CD4-positive, alpha-beta memory T cell (primary cell): ENCODE data around the gene ZNF428. TPM values are rescaled to one million over a fixed set of nuclear protein-coding genes. Genes with fewer than 3 reads are reported as not detected.

Experiments used
- CTCF ChIA-PET: fragments of 350-600 bp; sonication (Branson Sonifier 250); formaldehyde crosslinking; loops from one replicate; lab custom pipeline; 2021; ENCODE audit warnings: inconsistent platforms; ENCODE audit not compliant: partially characterized antibody; lab: Charles Lee
- POLR2A ChIA-PET: fragments of 350-600 bp; sonication (Branson Sonifier 250); formaldehyde crosslinking; loops from one replicate; lab custom pipeline; 2021; ENCODE audit not compliant: partially characterized antibody; lab: Charles Lee
- DNase-seq, 5 donors: peaks; one replicate each; pipeline versions ENCODE4 v3.0.0 to v3.0.0-alpha.2; 2020 to 2022; ENCODE audit warnings: mixed read lengths in 1 of 5
- H3K27ac ChIP-seq: one replicate; pipeline ENCODE4 v1.7.0; 2013; ENCODE audit warnings: low read depth, low read length
- H3K27me3 ChIP-seq: 2 replicates; pipeline ENCODE4 v1.7.0; 2013; ENCODE audit warnings: mild to moderate bottlenecking, low read length, moderate library complexity; ENCODE audit not compliant: insufficient read depth
- H3K36me3 ChIP-seq: 2 replicates; pipeline ENCODE4 v1.7.0; 2013; ENCODE audit warnings: mild to moderate bottlenecking, low read length, moderate library complexity; ENCODE audit not compliant: insufficient read depth
- H3K4me1 ChIP-seq: 2 replicates; pipeline ENCODE4 v1.7.0; 2013; ENCODE audit warnings: mild to moderate bottlenecking, low read length, moderate library complexity; ENCODE audit not compliant: insufficient read depth
- H3K4me3 ChIP-seq, 2 donors: one replicate each; pipeline ENCODE4 v1.7.0; 2013; ENCODE audit warnings: low read length in 2 of 2, mild to moderate bottlenecking in 1 of 2
- H3K9me3 ChIP-seq, 2 donors: one replicate each; pipeline ENCODE4 v1.7.0; 2013; ENCODE audit warnings: low read length in 2 of 2, control low read depth in 1 of 2; ENCODE audit not compliant: control insufficient read depth in 1 of 2
- H3K27ac Mint-ChIP-seq, 7 donors: one replicate each; pipeline ENCODE4 v1.8.0; 2020 to 2021; ENCODE audit warnings: mixed read lengths in 7 of 7, mild to moderate bottlenecking in 6 of 7, inconsistent platforms in 3 of 7, moderate library complexity in 3 of 7
- H3K27me3 Mint-ChIP-seq, 2 donors: one replicate each; pipeline ENCODE4 v1.8.0; 2020 to 2021; ENCODE audit warnings: mixed read lengths in 2 of 2
- H3K36me3 Mint-ChIP-seq, 2 donors: one replicate each; pipeline ENCODE4 v1.8.0; 2020 to 2021; ENCODE audit warnings: mixed read lengths in 2 of 2, inconsistent platforms in 1 of 2, mild to moderate bottlenecking in 1 of 2
- H3K4me1 Mint-ChIP-seq, 4 donors: one replicate each; pipeline ENCODE4 v1.8.0; 2020 to 2021; ENCODE audit warnings: mixed read lengths in 4 of 4, mild to moderate bottlenecking in 1 of 4
- H3K4me3 Mint-ChIP-seq, 8 donors: one replicate each; pipeline ENCODE4 v1.8.0; 2020 to 2021; ENCODE audit warnings: mixed read lengths in 8 of 8, mild to moderate bottlenecking in 7 of 8, moderate library complexity in 6 of 8, inconsistent platforms in 3 of 8
- H3K9me3 Mint-ChIP-seq, 8 donors: one replicate each; pipeline ENCODE4 v1.8.0; 2020 to 2021; ENCODE audit warnings: mixed read lengths in 8 of 8, mild to moderate bottlenecking in 5 of 8, inconsistent platforms in 3 of 8, moderate library complexity in 1 of 8
- intact Hi-C: fragments of 100-400 bp; cut with micrococcal nuclease; formaldehyde crosslinking; loops from one replicate; pipeline ENCODE4 v1.15.1; 2023
- polyA plus RNA-seq, 2 donors: library from polyadenylated mRNA; unstranded; fragments of 300-500 nt; fragmentation: Illumina TruSeq; gene quantifications; one replicate each; pipeline ENCODE4 v1.2.3, GENCODE V29; 2021
- total RNA-seq, 2 experiments: library from RNA; stranded (reverse); gene quantifications; one replicate each; pipeline ENCODE4 v1.2.3, GENCODE V29; 2021

The ZNF428 gene
- total and polyA plus RNA-seq, 4 experiments from 2014 or later: 13.9 to 28.2 (median 23.8) TPM

DNA sequence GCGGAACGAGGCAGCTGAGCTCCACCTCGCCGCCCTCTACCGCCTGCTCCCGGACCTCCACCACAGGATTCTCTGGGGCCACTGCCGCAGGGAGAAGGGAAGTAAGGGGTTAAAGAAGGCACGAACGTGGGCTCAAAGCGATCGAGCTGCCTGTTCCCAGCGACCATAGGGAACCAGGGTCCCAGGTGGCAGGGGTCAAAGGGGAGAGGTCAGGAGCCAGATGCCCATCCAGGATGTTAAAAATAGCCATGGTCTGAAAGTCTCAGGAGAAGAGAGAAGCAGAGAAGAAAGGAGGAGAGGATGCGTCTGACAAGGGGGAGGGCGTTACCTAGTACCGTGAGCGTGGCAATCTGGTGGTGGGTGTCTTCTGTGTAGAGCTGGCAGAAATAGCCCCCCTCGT, 7.4 kb upstream of the ZNF428 start:
- intact Hi-C loops: no loop called here
- Histone ChIP-seq H3K27ac (no peak overlapping the region), H3K36me3 (no peaks in the 10 kb centered on the region), H3K9me3 (no peaks in the 10 kb centered on the region), H3K4me1 (peaks cover 7% of the 10 kb centered on the region), H3K27me3 (no peaks in the 10 kb centered on the region), H3K4me3 (no peak overlapping the region)
- H3K4me3 Mint-ChIP-seq: peak overlapping the region in 2 of 8 donors; percentile 8 to 25
- H3K9me3 Mint-ChIP-seq: no peaks in the 10 kb centered on the region
- CTCF ChIA-PET: interaction anchor here (0.7 to 3.2 kb wide), 5 partner anchors 37 to 179 kb away, joined by 3 to 20 read pairs (median 3); partner anchors contain the start of gene ZNF575
- no peak overlapping the region for H3K27ac Mint-ChIP-seq
- POLR2A ChIA-PET: interaction anchor here (0.6 kb wide), 1 partner anchor 33 kb away, joined by 3 read pairs; no protein-coding TSS in a partner anchor
- H3K27me3 Mint-ChIP-seq: peaks cover 2 to 9% of the 10 kb centered on the region in 2 donors
- peaks cover 8 to 21% (median 10%) of the 10 kb centered on the region in 4 donors for H3K4me1 Mint-ChIP-seq
- no peak for DNase-seq
- no peaks in the 10 kb centered on the region for H3K36me3 Mint-ChIP-seq

GRCh38 chr19:43625918-43626579, 6.6 kb upstream of the ZNF428 start:
- no peak for DNase-seq
- H3K27ac ChIP-seq: no peak overlapping the region

GRCh38 chr19:43624933-43625332, 5.5 kb upstream of the ZNF428 start:
- ChIA-PET POLR2A (no interaction called here), CTCF (interaction anchor here (1.5 to 3.2 kb wide), 3 partner anchors 43 to 177 kb away, joined by 4 to 20 read pairs (median 10); no protein-coding TSS in a partner anchor)
- Histone ChIP-seq H3K9me3 (no peaks in the 10 kb centered on the region), H3K27me3 (no peaks in the 10 kb centered on the region), H3K27ac (no peak overlapping the region), H3K4me1 (peaks cover 19% of the 10 kb centered on the region), H3K36me3 (no peaks in the 10 kb centered on the region), H3K4me3 (no peak overlapping the region)
- Mint-ChIP-seq H3K36me3 (no peaks in the 10 kb centered on the region), H3K27ac (peak overlapping the region in 6 of 7 donors; percentile 18 to 88 (median 34)), H3K27me3 (peaks cover 2 to 9% of the 10 kb centered on the region in 2 donors), H3K9me3 (no peaks in the 10 kb centered on the region), H3K4me1 (peaks cover 11 to 35% (median 20%) of the 10 kb centered on the region in 4 donors), H3K4me3 (peak overlapping the region in 3 of 8 donors; percentile 4 to 49 (median 11))
- intact Hi-C loops: loop anchor here (1.0 kb wide), 1 partner anchor 29 kb away; the partner anchor contains the start of genes IRGQ and ZNF576
- DNase-seq: peak; percentile 78 to 89 (median 83)

More at GRCh38 chr19:43625918-43626579, 6.6 kb upstream of the ZNF428 start:
- no peak overlapping the region for H3K4me3 ChIP-seq
- ChIA-PET POLR2A (interaction anchor here (0.6 kb wide), 1 partner anchor 34 kb away, joined by 3 read pairs; no protein-coding TSS in a partner anchor), CTCF (interaction anchor here (0.9 to 3.2 kb wide), 4 partner anchors 14 to 178 kb away, joined by 4 to 20 read pairs (median 7); partner anchors contain the start of gene CADM4)
- H3K36me3 Mint-ChIP-seq: no peaks in the 10 kb centered on the region
- H3K9me3 ChIP-seq: no peaks in the 10 kb centered on the region
- H3K27me3 Mint-ChIP-seq: peaks cover 2 to 9% of the 10 kb centered on the region in 2 donors
- no peak overlapping the region for H3K4me3 Mint-ChIP-seq
- H3K4me1 Mint-ChIP-seq: peaks cover 8 to 25% (median 12%) of the 10 kb centered on the region in 4 donors
- no peaks in the 10 kb centered on the region for H3K27me3 ChIP-seq
- intact Hi-C loops: loop anchor here (1.0 kb wide), 1 partner anchor 30 kb away; the partner anchor contains the start of genes IRGQ and ZNF576
- H3K4me1 ChIP-seq: peaks cover 7% of the 10 kb centered on the region
- no peaks in the 10 kb centered on the region for H3K9me3 Mint-ChIP-seq
- peak overlapping the region in 3 of 7 donors; percentile 32 to 70 (median 44) for H3K27ac Mint-ChIP-seq
- H3K36me3 ChIP-seq: no peaks in the 10 kb centered on the region

GRCh38 chr19:43623889-43624670, 4.7 kb upstream of the ZNF428 start:
- H3K4me3 ChIP-seq: no peak overlapping the region
- no peaks in the 10 kb centered on the region for H3K9me3 ChIP-seq
- no peaks in the 10 kb centered on the region for H3K27me3 ChIP-seq
- Mint-ChIP-seq H3K4me3 (peak overlapping the region in 1 of 8 donors; percentile 29), H3K36me3 (peaks cover 0 to 4% of the 10 kb centered on the region in 2 donors), H3K27ac (peak overlapping the region in 6 of 7 donors; percentile 22 to 71 (median 49)), H3K27me3 (peaks cover 2 to 9% of the 10 kb centered on the region in 2 donors), H3K4me1 (peaks cover 11 to 44% (median 24%) of the 10 kb centered on the region in 4 donors), H3K9me3 (no peaks in the 10 kb centered on the region)
- ChIA-PET POLR2A (interaction anchor here (1.3 kb wide), 1 partner anchor 98 kb away, joined by 3 read pairs; no protein-coding TSS in a partner anchor), CTCF (interaction anchor here (1.5 kb wide), 1 partner anchor 44 kb away, joined by 4 read pairs; no protein-coding TSS in a partner anchor)
- H3K4me1 ChIP-seq: peaks cover 20% of the 10 kb centered on the region
- no peaks in the 10 kb centered on the region for H3K36me3 ChIP-seq
- DNase-seq: no peak
- intact Hi-C loops: no loop called here
- no peak overlapping the region for H3K27ac ChIP-seq

DNA sequence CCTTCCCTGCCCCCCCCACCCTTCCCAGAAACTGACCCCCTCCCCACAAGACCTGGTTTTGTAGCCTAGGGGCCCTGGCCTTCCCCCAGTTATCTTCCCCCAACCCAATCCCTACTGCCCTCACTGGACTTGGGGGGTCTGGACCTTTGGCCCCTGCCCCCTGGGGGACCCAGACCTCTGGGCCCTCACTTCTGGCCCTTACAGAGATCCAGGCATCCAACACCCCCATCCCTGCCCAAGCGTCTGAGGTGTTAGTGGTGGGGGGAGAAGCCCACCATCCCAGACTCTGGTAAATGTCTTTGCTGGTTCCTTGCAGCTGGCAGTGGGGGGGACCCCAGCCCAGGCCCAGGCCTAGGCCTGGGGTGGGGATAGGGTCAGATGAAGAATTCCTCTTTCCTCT, 3.5 kb upstream of the ZNF428 start:
- ChIA-PET POLR2A (no interaction called here), CTCF (no interaction called here)
- no peak overlapping the region for H3K27ac Mint-ChIP-seq
- peaks cover 16 to 49% (median 29%) of the 10 kb centered on the region in 4 donors for H3K4me1 Mint-ChIP-seq
- H3K9me3 ChIP-seq: no peaks in the 10 kb centered on the region
- no peaks in the 10 kb centered on the region for H3K9me3 Mint-ChIP-seq
- no peak for DNase-seq
- intact Hi-C loops: no loop called here
- H3K27me3 Mint-ChIP-seq: peaks cover 2 to 9% of the 10 kb centered on the region in 2 donors
- no peaks in the 10 kb centered on the region for H3K36me3 ChIP-seq
- no peak overlapping the region for H3K4me3 Mint-ChIP-seq
- H3K27me3 ChIP-seq: no peaks in the 10 kb centered on the region
- H3K4me1 ChIP-seq: peaks cover 29% of the 10 kb centered on the region
- no peak overlapping the region for H3K27ac ChIP-seq
- no peak overlapping the region for H3K4me3 ChIP-seq
- peaks cover 0 to 4% of the 10 kb centered on the region in 2 donors for H3K36me3 Mint-ChIP-seq

DNA sequence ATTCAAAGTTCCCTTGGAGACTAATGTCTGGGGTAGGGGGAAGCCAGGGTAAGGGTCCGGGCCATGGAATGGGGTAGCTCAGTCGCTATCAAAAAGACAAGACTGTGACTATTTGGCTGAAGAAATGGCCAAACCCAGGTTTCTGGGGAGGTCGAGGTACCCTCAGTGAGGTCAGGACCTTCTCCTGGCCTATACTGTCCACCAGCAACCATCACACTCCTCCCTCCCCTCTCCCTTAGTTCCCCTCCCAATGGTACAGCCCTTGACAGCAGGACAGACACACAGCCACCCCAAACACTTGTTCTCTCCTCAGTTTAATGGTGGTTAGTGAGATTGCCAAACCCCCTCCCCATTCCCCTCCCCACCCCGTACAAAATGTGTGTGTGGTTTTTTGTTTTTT, 2.6 kb upstream of the ZNF428 start:
- H3K27ac Mint-ChIP-seq: peak overlapping the region in 3 of 7 donors; percentile 25 to 70 (median 34)
- H3K27me3 ChIP-seq: no peaks in the 10 kb centered on the region
- H3K36me3 Mint-ChIP-seq: peaks cover 0 to 4% of the 10 kb centered on the region in 2 donors
- intact Hi-C loops: no loop called here
- H3K9me3 Mint-ChIP-seq: no peaks in the 10 kb centered on the region
- H3K4me3 ChIP-seq: no peak overlapping the region
- POLR2A ChIA-PET: interaction anchor here (2.9 kb wide), 1 partner anchor 26 kb away, joined by 15 read pairs; the partner anchor contains the start of genes IRGQ and ZNF576
- H3K4me3 Mint-ChIP-seq: no peak overlapping the region
- H3K36me3 ChIP-seq: no peaks in the 10 kb centered on the region
- peaks cover 2 to 6% of the 10 kb centered on the region in 2 donors for H3K27me3 Mint-ChIP-seq
- DNase-seq: no peak
- peaks cover 33% of the 10 kb centered on the region for H3K4me1 ChIP-seq
- H3K27ac ChIP-seq: no peak overlapping the region
- H3K4me1 Mint-ChIP-seq: peaks cover 16 to 49% (median 29%) of the 10 kb centered on the region in 4 donors
- no peaks in the 10 kb centered on the region for H3K9me3 ChIP-seq
- CTCF ChIA-PET: interaction anchor here (1.2 to 1.5 kb wide), 3 partner anchors 27 to 175 kb away, joined by 3 to 4 read pairs (median 3); partner anchors contain the start of gene IRGQ
